ENCODE measurements around the gene CREBRF. TPM values are rescaled to one million over a fixed set of nuclear protein-coding genes. Genes with fewer than 3 reads are reported as not detected.
"Not testable (repeated sequence)": the region's sequence is repeated elsewhere in the genome, so short reads cannot be mapped to it uniquely, and the experiment has no call there.

The CREBRF gene
- total and polyA plus RNA-seq, 12 donors: 5.3 to 38.2 (median 20.8) TPM

DNA sequence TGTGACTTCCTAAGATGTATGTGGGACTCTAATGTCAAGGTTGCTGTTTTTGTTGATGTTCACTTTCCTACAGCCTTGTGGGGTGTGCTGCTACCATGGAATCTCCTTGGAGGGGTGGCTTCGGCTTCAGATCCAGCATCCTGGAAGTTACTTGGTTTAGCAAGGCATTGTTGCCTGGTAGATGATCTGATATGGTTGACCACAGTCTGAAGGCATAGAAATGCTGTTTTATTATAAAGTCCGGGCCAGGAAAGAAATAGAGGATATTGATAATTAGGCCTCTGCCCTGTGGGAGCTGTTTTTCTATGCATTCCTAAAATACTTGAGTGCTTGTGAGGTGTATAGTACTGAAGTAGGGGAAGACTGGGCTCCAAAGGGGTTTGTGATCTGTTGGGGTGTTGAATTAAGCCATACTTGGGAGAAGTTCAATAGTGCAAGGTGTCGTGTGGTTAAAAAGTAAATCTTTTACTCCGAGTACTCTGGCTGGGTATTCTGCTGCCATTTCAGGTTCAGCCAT lies 27.3 kb upstream of the CREBRF start:
- Histone ChIP-seq H3K4me1 (replicated peaks in 1 of 2) (peaks cover 26 to 30% of the 10 kb centered on the region in 2 donors), H3K27me3 (no peaks in the 10 kb centered on the region), H3K9me3 (replicated peaks in 1 of 3) (no peaks in the 10 kb centered on the region), H3K36me3 (replicated peaks in 1 of 2) (no peaks in the 10 kb centered on the region), H3K4me3 (no peak overlapping the region), H3K27ac (peak overlapping the region in 4 of 5 donors; percentile 18 to 78 (median 65))
- intact Hi-C loops (cut with DNase I): no loop called here
- TF ChIP-seq, protein P1, sequence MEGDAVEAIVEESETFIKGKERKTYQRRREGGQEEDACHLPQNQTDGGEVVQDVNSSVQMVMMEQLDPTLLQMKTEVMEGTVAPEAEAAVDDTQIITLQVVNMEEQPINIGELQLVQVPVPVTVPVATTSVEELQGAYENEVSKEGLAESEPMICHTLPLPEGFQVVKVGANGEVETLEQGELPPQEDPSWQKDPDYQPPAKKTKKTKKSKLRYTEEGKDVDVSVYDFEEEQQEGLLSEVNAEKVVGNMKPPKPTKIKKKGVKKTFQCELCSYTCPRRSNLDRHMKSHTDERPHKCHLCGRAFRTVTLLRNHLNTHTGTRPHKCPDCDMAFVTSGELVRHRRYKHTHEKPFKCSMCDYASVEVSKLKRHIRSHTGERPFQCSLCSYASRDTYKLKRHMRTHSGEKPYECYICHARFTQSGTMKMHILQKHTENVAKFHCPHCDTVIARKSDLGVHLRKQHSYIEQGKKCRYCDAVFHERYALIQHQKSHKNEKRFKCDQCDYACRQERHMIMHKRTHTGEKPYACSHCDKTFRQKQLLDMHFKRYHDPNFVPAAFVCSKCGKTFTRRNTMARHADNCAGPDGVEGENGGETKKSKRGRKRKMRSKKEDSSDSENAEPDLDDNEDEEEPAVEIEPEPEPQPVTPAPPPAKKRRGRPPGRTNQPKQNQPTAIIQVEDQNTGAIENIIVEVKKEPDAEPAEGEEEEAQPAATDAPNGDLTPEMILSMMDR (IDR thresholded peaks at IDR 0.05): no peak
- TF ChIP-seq POLR2A (IDR thresholded peaks at IDR 0.05): no peak
- peak in 2 of 7 donors; percentile 4 to 34 for DNase-seq
- WGBS, 4 donors: 71 to 82% (median 82%) methylated on average over 4 of the region's 4 CpGs

DNA sequence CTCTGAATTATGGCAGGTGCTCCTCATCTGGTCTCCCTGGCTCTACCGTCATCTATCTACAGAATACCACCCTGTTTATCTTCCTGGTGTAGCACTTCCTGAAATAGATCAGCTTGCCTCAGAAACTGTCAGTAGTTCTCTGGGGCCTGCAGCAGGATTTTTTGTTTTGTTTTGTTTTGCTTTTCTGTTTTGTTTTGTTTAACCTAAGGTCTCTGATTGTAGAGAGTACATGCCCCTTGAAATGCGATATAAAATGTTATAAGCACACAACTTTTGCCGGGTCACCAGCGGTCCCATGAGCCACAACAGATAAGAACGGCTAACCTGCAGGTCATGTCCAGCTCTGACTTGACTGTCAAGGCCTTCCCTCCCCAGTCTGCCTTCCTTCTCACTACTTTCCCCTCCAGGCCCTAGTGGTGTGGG lies 26.6 kb upstream of the CREBRF start:
- TF ChIP-seq, protein P1 (IDR thresholded peaks at IDR 0.05): no peak
- TF ChIP-seq POLR2A (IDR thresholded peaks at IDR 0.05): no peak
- peaks cover 0 to under 1% of the 10 kb centered on the region in 2 donors for H3K36me3 ChIP-seq (replicated peaks in 1 of 2)

DNA sequence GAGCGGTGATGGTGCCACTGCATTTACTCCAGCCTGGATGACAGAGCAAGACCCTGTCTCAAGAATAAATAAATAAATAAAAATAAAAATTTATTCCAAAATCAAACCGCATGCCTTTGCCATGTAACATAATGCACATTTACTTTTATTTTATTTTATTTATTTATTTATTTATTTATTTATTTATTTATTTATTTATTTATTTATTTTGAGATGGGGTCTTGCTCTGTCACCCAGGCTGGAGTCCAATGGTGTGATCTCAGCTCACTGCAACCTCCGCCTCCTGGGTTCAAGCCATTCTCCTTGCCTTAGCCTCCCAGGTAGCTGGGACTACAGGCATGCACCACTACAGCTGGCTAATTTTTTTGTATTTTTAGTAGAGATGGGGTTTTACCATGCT lies 24.1 kb upstream of the CREBRF start:
- intact Hi-C loops (cut with DNase I); H3K27me3 ChIP-seq; H3K27ac ChIP-seq; H3K9me3 ChIP-seq (replicated peaks in 1 of 3); H3K4me3 ChIP-seq; H3K36me3 ChIP-seq (replicated peaks in 1 of 2): not testable (repeated sequence)
- peak in 1 of 7 donors; percentile 1 for DNase-seq
- 97 to 100% (median 98%) methylated on average over 3 of the region's 3 CpGs for WGBS, 4 donors
- peaks cover 34 to 55% of the 10 kb centered on the region in 2 donors for H3K4me1 ChIP-seq (replicated peaks in 1 of 2)

More for the DNA sequence above, 26.6 kb upstream of the CREBRF start:
- Histone ChIP-seq H3K27ac (peak overlapping the region; percentile 18 to 78 (median 57)), H3K4me3 (no peak overlapping the region), H3K9me3 (replicated peaks in 1 of 3) (no peaks in the 10 kb centered on the region), H3K27me3 (no peaks in the 10 kb centered on the region), H3K4me1 (replicated peaks in 1 of 2) (peaks cover 26 to 30% of the 10 kb centered on the region in 2 donors)
- peak in 4 of 7 donors; percentile 46 to 61 (median 52) for DNase-seq
- intact Hi-C loops (cut with DNase I): no loop called here
- WGBS, 4 donors: 10 to 20% (median 18%) methylated on average over 5 of the region's 5 CpGs

DNA sequence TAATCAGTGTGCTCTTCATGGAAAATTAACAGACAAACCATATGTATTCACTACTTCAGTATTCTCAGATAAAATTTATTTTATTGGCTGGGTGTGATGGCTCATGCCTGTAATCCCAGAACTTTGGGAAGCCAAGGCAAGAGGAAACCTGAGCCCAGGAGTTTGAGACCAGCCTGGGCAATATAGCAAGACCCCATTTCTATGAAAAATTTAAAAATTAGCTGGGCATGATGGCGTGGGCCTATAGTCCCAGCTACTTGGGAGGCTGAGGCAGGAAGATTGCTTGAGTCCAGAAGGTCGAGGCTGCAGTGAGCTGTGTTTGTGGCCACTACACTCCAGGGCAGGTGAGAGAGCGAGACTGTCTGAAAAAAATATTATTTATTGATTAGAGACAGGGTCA lies 23.4 kb upstream of the CREBRF start:
- H3K9me3 ChIP-seq (replicated peaks in 1 of 3): no peaks in the 10 kb centered on the region
- H3K27ac ChIP-seq: no peak overlapping the region
- TF ChIP-seq, protein P1 (IDR thresholded peaks at IDR 0.05): no peak
- no peak for TF ChIP-seq POLR2A (IDR thresholded peaks at IDR 0.05)
- H3K4me1 ChIP-seq (replicated peaks in 1 of 2): peaks cover 34 to 55% of the 10 kb centered on the region in 2 donors
- intact Hi-C loops (cut with DNase I): no loop called here
- H3K27me3 ChIP-seq: no peaks in the 10 kb centered on the region
- peaks cover 0 to 8% of the 10 kb centered on the region in 2 donors for H3K36me3 ChIP-seq (replicated peaks in 1 of 2)
- no peak overlapping the region for H3K4me3 ChIP-seq
- 92 to 97% (median 95%) methylated on average over 3 of the region's 3 CpGs for WGBS, 4 donors
- peak in 1 of 7 donors; percentile 0 for DNase-seq

DNA sequence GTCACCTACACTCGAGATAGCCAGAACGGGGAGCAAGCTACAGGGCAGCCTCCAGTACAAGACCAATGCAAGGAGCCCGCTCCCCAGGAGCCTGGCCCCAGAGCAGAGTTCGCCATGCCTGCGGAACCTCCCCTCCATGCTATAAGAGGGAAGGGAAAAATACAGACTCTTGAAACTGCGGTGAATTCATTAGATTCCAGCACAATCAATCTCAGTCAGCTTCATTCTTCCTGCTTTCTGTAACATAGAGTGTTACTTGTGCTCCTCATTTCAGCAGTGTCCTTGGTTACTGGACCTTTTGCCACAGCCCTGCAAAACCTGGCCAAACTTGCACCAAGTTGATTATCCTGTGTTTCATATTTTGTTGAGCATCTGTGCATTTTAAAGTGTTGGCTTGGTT lies 22.2 kb upstream of the CREBRF start:
- Histone ChIP-seq H3K4me1 (replicated peaks in 1 of 2) (peaks cover 25 to 43% of the 10 kb centered on the region in 2 donors), H3K9me3 (replicated peaks in 1 of 3) (no peaks in the 10 kb centered on the region), H3K4me3 (no peak overlapping the region), H3K27ac (no peak overlapping the region), H3K27me3 (no peaks in the 10 kb centered on the region), H3K36me3 (replicated peaks in 1 of 2) (peaks cover 0 to 8% of the 10 kb centered on the region in 2 donors)
- intact Hi-C loops (cut with DNase I): no loop called here
- peak in 1 of 7 donors; percentile 8 for DNase-seq
- WGBS, 4 donors: 81 to 86% (median 84%) methylated on average over 6 of the region's 6 CpGs
- TF ChIP-seq, protein P1 (IDR thresholded peaks at IDR 0.05): no peak
- no peak for TF ChIP-seq POLR2A (IDR thresholded peaks at IDR 0.05)

Data from adrenal gland (tissue), 12 donors.